Mucosa of rectum (tissue), 2 donors: ENCODE results near the gene AGXT.

Experiments used
- H3K27ac ChIP-seq, 2 donors: one replicate each; pipeline ENCODE4 v1.7.0; 2013; ENCODE audit warnings: inconsistent platforms in 2 of 2, low read depth in 2 of 2, low read length in 2 of 2
- H3K27me3 ChIP-seq, 2 donors: one replicate each; pipeline ENCODE4 v1.7.0; 2013; ENCODE audit warnings: low read length in 2 of 2; ENCODE audit not compliant: control insufficient read depth in 2 of 2, insufficient read depth in 2 of 2
- H3K36me3 ChIP-seq, 2 donors: one replicate each; pipeline ENCODE4 v1.7.0; 2013; ENCODE audit warnings: low read length in 2 of 2; ENCODE audit not compliant: control insufficient read depth in 2 of 2, insufficient read depth in 2 of 2
- H3K4me1 ChIP-seq, 2 donors: one replicate each; pipeline ENCODE4 v1.7.0; 2013; ENCODE audit warnings: low read length in 2 of 2, mild to moderate bottlenecking in 1 of 2; ENCODE audit not compliant: control insufficient read depth in 2 of 2, insufficient read depth in 2 of 2
- H3K4me3 ChIP-seq, 2 donors: one replicate each; pipeline ENCODE4 v1.7.0; 2013; ENCODE audit warnings: low read length in 2 of 2
- H3K9ac ChIP-seq, 2 donors: one replicate each; pipeline ENCODE4 v1.7.0; 2013; ENCODE audit warnings: low read length in 2 of 2, low read depth in 1 of 2, mild to moderate bottlenecking in 1 of 2
- H3K9me3 ChIP-seq, 2 donors: one replicate each; pipeline ENCODE4 v1.7.0; 2013; ENCODE audit warnings: low read length in 2 of 2; ENCODE audit not compliant: control insufficient read depth in 2 of 2
- donor health status: healthy.
- donor health status: Normal muscosa, but diverticular disease.

Gene AGXT

DNA sequence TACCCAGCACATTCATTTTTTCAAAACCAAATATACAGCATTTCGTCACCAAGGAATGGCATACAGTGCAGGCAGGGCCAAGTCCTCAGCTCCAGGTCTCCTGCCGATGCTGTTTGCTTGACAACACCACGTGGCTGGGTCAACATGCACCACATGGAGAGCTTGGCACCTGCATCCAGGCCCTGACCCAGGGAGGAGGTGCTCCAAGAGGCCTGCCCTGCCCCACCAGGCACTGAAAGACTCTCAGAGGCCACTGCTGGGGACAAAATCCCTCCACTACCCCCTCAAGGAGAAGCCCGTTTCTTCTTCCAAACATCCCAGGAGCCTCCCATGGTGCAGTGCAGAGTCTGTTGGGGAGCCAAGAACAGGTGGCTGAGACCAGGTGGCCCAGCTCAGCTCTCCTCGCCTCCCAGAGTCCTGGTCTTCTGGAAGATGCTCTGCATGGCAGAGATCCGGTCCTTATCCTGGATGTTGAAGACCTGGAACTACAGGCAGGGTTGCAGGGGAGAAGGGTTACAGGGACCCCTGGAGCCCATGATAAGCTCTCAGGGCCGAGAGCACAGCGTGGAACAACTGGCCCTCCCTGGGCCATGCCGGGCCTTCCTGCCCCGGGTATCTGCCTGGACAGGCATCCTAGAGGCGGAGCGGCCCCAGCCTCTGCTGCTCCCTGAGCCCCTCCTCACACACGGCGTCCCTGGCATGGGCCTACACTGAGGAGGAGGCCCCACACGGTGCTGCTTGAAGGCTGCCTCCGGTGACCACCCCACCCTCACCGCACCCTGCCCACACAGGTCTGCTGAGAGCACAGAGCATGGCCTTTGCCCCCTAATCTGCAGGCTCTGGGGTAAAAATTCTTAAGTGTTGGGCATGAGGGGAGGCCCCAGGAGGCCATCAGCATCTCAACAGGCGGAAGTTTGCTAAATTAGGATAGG, 18.3 kb downstream of the AGXT start:
- peaks cover 12 to 25% of the 10 kb centered on the region in 2 donors for H3K4me1 ChIP-seq
- no peak overlapping the region for H3K27ac ChIP-seq

GRCh38 chr2:240887631-240888030, 19.0 kb downstream of the AGXT start:
- Histone ChIP-seq H3K9me3 (no peaks in the 10 kb centered on the region), H3K27ac (no peak overlapping the region), H3K4me1 (peaks cover 12 to 26% of the 10 kb centered on the region in 2 donors), H3K36me3 (no peaks in the 10 kb centered on the region), H3K4me3 (no peak overlapping the region), H3K9ac (no peak overlapping the region), H3K27me3 (no peaks in the 10 kb centered on the region)

More for the DNA sequence above, 18.3 kb downstream of the AGXT start:
- no peak overlapping the region for H3K9ac ChIP-seq
- H3K9me3 ChIP-seq = no peaks in the 10 kb centered on the region
- H3K27me3 ChIP-seq = no peaks in the 10 kb centered on the region
- H3K36me3 ChIP-seq = no peaks in the 10 kb centered on the region
- H3K4me3 ChIP-seq = no peak overlapping the region

- no peaks in the 10 kb centered on the region for H3K9me3 ChIP-seq
- H3K4me3 ChIP-seq = no peak overlapping the region
- no peak overlapping the region for H3K9ac ChIP-seq
- peaks cover 12 to 26% of the 10 kb centered on the region in 2 donors for H3K4me1 ChIP-seq
- no peaks in the 10 kb centered on the region for H3K27me3 ChIP-seq
- no peak overlapping the region for H3K27ac ChIP-seq
- no peaks in the 10 kb centered on the region for H3K36me3 ChIP-seq
Measured at GRCh38 chr2:240888130-240888889, 19.7 kb downstream of the AGXT start.

DNA sequence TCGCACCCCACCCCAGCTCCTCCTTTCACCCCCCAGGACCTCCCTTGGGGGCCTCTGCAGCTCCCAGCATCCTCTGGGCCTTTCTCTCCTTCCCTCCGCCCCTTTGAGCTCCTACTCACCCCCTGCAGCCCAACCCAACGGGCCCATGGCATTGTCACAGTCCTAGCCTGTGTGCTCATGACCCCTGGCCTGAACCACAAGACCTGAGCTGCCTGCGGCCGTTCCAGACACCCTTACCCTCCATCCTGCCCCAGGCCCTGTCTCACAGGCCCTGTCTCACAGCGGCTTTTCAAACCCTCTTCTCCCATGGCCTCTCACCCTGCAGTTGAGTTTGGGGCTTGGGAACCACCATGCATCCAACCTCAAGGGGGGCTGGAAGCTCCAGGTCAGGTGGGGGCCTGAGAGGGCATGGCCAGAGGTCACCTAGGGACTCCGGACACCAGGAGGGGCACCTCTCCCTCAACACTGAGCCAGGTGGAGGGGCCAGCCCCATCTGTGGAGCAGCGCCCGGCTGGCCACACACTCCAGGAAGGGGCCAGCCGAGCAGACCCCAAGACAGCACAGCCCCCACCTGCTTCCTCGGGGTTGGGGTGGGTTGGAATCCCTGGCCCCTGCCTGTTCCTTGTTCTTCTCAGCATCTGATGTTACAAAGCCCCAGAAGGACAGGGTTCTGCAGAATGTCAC, 20.4 kb downstream of the AGXT start:
- Histone ChIP-seq H3K27me3 (no peaks in the 10 kb centered on the region), H3K4me3 (no peak overlapping the region), H3K27ac (no peak overlapping the region), H3K9ac (no peak overlapping the region), H3K9me3 (no peaks in the 10 kb centered on the region), H3K36me3 (no peaks in the 10 kb centered on the region), H3K4me1 (peaks cover 15 to 29% of the 10 kb centered on the region in 2 donors)

DNA sequence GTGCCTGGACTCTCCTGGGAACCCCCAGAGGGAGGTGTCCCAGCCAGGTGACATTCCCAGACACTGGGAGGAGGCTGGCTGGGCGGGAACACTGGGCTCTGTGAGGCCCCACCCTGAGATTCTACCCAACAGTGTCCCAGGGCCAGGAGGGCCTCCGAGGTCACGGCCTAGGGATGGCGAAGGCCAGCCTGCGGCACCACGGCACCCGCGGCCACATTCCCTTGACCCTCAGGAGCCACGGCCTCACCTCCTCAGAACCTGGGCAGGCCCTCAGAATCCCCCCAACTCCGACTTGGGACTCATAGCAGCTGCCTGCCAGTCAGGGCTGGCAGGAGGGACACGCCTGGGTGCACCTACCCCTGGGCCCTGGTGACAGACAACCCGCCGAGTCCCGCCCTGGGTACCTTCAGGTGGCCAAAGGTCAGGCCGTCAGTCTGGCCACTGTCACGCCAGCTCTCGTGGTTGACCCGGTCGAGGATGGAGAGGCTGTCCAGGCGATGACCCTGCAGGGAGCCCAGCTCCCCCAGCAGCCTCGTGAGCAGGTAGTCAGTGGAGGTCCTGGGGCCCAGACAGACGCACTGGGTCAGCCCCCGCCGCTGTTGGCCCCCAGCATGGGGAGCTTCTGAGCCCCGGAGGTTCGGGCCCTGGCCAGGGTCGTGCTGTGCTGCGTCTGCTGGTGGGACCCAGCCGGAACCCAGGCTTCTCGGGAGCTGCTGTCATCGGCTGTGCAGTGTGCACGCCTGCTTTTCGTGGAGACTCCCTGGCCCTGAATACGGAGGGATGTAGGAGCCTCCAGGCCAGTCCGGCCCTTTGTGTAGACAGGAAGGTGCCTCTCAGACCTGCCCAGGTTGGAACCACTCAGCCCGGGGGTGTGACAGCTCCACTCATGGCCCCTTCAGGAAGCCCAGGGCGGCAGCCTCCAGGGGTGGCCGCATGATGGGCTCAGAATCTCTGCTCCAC, 21.3 kb downstream of the AGXT start:
- Histone ChIP-seq H3K9ac (peak overlapping the region in 1 of 2 donors; percentile 13), H3K9me3 (no peaks in the 10 kb centered on the region), H3K27me3 (no peaks in the 10 kb centered on the region), H3K36me3 (no peaks in the 10 kb centered on the region), H3K4me1 (peaks cover 15 to 29% of the 10 kb centered on the region in 2 donors), H3K4me3 (no peak overlapping the region), H3K27ac (peak overlapping the region in 1 of 2 donors; percentile 30)

- no peaks in the 10 kb centered on the region for H3K27me3 ChIP-seq
- H3K4me1 ChIP-seq = peaks cover 15 to 34% of the 10 kb centered on the region in 2 donors
- no peaks in the 10 kb centered on the region for H3K9me3 ChIP-seq
- H3K4me3 ChIP-seq = no peak overlapping the region
- H3K27ac ChIP-seq = no peak overlapping the region
- no peaks in the 10 kb centered on the region for H3K36me3 ChIP-seq
- H3K9ac ChIP-seq = no peak overlapping the region
Measured at GRCh38 chr2:240890691-240891090, 22.1 kb downstream of the AGXT start.

GRCh38 chr2:240891492-240892340, 23.1 kb downstream of the AGXT start:
- H3K27me3 ChIP-seq = no peaks in the 10 kb centered on the region
- peaks cover 15 to 41% of the 10 kb centered on the region in 2 donors for H3K4me1 ChIP-seq
- H3K36me3 ChIP-seq = no peaks in the 10 kb centered on the region
- H3K9me3 ChIP-seq = no peaks in the 10 kb centered on the region
- no peak overlapping the region for H3K27ac ChIP-seq
- no peak overlapping the region for H3K9ac ChIP-seq
- no peak overlapping the region for H3K4me3 ChIP-seq

DNA sequence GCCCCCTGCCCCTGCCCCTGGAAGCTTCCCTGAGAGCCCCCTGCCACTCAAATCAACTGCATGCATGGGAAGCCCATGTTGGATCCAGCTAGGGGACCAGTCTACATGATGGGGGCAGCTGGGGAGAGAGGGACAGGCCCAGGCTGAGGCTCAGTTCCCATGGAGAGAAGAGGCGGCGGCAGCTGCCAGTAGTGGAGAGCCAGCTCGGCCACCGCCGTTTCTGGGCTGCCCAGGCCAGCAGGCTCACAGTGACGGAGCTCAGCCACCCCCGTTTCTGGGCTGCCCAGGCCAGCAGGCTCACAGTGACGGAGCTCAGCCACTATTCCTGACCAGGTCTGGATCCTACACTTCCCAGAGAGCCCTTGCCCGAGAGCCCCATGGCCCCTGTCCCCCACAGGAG, 23.7 kb downstream of the AGXT start:
- Histone ChIP-seq H3K4me1 (peaks cover 19 to 45% of the 10 kb centered on the region in 2 donors), H3K27me3 (no peaks in the 10 kb centered on the region), H3K27ac (no peak overlapping the region), H3K4me3 (no peak overlapping the region), H3K9me3 (no peaks in the 10 kb centered on the region), H3K36me3 (no peaks in the 10 kb centered on the region), H3K9ac (no peak overlapping the region)
